HG03135 (cell line): ENCODE data around the gene PRDM16.

Experiments used
- ATAC-seq: cut with Tn5 transposase; IDR thresholded peaks from one replicate; pipeline ENCODE4 v1.9.1; 2021; ENCODE audit warnings: mild to moderate bottlenecking, moderate library complexity; ENCODE audit not compliant: unreplicated experiment

PRDM16 gene

DNA sequence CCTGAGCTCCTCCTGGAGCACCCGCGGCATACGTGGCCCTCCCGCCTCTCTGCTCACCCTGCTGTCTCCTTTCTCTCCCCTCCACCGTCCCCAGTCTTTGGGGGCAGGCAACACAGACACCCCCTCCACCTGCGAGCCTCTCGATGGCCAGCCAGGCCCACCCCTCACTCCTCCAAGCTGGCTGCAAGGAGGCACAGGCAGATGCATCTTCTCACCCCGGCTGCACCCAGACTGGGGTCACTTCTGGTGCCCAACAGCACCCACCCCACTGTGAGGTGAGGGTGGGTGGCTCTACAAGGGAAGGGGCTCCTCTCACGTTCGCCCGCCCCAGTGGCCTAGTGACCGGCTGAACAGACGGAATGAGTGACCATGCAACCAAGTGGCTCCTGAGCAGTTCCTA lies 277.5 kb downstream of the PRDM16 start:
- no peak for ATAC-seq

DNA sequence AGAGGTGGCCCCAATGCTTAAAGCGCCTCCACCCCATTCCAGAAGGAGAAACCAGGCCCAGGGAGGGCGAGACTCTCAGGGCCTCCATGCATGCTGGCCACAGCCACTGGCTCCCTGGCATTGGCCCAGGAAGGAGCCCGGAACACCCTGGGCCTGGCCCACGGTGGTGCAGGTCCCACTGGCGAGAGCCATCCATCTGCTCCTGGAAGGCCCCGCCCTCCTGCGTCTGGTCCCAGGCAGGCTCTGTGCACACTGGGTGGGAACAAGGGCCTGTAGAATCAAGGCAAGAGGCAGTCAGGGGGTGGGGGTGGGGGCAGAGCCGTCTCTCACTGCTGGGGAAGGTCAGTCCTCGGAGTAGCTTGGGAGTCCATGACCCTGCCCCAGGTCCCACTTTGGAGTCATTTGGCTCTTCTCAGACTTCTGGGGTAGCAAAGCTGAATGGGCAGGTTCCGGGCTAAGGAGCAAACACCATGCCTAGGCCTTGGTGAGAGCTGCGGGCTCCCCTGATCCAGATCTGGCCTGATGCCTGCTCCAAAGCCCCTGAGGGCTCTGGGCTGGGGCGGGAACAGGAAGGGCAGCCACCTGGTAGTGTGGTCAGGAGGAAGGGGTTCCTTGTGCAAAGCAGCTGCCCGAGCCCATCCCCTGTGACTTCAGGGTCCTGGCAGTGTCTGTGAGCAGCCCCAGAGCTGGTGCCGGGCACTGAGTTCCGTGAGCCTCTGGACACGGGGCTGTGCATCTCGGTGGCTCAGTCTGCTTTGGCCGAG lies 278.4 kb downstream of the PRDM16 start:
- no peak for ATAC-seq

DNA sequence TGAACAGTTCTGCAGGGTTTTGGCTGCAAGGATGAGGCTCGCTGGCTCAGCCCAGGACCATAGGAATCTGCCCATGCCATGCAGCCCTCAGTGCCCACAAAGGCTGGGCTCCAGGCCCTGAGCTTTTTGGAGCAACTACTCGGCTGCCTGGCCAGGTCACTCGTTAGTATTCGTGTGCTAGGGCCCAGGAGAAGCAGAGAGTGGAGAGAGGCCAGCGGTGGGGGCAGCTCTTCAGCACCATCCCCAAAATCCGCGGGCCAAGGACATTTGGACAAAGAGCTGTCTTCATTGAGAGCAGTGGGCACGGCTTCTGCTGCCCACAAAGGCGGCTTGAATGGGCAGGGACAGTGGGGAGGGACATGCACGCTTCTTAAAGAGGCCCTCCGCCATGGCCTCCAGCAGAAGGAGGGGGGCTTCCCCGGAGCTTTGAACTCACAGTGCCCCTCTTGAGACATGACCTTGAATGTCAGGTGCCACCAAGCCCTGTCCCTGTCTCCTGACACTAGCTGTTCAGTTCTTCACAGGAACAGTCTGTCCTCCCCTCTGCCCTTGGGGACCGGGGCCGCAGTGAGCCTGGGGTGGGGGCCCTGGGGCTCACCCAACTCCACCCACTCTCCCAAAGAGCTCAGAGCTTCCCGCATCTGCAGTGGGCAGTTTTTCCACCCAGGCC lies 279.3 kb downstream of the PRDM16 start:
- ATAC-seq, result no peak

DNA sequence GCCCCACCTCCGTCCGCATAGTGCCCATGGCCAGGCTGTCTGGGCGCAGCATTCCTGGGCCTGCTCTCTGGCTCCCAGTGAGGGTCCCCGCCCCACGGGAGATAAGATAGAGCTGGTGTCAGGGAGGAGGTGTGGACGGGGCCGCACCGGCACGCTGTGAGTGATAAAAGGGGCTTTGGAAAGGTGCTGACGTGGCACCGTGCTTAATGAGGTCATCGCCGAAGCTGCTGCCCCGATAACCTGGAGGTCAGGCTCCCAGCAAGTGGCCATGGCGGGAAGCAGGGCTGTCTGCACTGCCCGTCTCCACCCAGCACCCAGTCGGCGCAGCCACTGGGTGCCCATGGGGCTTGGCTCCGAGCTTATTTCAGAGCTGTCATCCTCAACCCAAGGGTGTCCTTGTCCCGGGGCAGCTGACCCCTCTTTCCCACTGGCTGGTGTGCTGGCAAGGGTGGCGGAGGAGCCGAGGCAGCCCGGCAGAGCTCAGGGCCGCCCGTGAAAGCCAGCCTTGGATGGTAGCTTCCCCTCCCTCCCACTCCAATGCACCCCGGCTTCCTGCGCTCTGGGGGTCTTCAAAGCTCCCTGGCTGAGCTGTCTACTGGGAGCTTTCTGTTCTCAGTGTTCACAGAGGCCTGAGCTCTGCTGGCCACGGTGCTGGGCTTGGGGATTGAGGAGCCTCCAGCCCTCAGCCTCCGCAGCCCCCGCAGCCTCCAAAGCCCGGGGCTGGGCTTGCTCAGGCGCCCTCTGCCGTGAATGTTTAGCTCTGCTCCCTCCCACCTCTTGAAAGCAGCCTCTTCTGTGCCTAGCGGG lies 280.4 kb downstream of the PRDM16 start:
- ATAC-seq, result no peak

DNA sequence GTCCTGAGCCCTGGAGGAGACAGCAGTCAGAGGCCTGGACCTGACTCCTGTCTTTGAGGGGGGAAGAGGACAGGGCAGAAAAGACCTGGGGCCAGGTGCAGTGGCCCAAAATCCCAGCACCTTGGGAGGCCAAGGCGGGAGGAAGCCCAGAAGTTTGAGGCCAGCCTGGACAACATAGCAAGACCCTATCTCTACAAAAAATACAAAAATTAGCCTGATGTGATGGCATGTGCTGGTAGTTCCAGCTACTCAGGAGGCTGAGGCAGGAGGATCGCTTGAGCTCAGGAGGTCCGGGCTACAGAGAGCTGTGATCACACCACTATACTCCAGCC lies 280.9 kb downstream of the PRDM16 start:
- ATAC-seq, result no peak

DNA sequence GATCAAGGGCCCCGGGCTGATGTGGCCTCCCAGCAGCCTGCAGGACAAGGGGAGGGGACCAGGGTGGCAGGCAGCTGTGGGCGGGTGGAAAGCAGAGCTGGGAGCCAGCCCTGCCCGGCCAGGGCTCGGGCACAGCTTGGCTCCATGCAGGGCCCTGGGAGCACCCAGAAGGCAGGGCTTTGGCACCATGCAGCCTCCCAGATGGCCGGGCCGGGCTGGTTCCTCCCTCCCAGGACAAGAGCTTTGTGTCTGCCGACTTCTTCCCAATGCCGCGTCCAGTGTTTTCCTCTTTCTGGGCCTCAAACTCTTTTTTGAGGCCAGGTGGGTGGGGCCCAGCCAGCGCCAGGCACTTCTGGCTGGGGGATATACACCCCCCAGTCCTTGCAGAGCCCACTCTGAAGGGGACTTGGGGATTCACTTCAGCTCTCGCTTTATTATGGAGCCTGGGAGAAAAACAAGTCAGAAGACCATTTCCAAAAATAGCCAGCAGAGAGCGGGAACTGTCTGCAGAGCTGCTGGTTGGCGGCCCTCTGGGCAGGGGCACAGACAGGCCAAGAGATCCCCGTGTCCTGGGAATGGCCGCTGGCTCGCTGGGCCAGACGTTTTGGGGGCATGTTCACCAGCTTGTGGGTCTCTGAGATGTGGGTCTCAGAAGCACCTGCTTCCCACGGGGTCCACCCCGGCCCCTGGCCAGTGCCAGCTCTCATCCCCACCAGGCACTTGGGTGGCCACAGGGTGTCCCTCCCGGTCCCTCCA lies 281.7 kb downstream of the PRDM16 start:
- no peak for ATAC-seq

DNA sequence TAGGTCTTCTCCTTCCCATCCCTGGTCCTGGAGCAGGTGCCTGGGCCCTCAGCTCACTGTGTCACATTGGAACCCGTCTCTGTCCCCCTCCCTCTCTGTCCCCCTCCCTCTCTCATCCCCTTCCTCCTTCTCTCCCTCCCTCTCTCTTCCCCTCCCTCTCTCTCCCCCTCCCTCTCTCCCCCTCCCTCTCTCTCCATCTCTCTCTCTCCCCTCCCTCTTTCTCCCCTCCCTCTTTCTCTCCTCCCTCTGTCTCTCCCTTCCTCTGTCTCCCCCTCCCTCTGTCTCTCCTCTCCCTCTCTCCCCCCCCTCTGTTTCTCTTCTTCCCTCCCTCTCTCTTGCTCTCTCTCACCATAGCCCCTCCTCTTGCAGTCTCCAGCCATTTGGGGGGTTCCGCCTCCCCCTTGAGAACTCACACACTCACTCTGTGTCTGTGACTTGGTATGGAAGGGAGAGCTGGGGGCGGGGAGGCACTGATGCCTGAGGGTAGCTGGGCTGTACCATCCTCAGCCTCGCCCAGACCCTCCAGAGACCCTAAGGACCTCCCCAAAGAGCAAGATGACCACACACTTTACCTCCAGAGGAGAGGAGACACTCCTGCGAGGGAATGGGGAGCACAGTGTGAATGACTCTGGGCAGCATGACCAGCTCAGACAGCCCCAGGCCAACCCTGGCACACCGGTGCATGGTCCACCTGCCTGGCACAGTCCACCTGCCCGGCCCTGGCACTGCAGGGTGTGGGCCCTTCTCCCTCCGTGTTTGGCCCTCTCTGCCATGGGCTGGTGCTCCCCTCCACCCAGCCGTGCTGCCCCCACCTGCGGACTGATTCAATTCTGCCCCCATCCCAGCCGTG lies 282.7 kb downstream of the PRDM16 start:
- no peak for ATAC-seq

DNA sequence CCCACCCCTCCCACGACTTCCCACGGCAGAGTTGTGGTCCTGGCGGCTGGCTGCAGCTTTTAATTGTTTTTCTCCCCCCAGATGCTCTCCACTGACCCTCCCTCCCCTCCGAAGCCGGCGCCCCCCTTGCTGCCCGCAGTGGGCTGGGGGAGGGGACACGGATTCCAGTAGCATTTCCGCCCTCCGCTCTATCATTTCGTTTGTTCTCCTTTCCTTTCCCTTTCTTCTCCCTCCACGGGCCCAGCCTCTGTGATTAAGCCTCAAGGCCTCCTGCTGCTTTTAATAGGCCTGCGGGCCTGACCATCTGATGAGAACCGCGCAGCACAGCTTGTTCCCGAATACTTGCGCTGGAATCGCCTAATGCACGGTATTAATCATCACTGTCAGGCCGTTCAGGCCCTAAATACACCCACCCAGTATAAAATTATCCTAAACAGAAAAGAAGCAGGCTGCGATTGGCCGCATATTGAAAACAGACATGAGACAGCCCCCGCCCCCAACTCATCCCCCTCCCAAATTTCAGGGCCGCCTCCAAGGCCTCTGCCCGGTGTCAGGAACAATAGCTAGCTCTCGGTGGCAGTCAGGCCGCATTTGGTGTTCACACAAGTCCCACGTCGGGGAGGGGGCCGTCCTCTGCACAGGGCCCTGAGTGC lies 283.4 kb downstream of the PRDM16 start:
- no peak for ATAC-seq

DNA sequence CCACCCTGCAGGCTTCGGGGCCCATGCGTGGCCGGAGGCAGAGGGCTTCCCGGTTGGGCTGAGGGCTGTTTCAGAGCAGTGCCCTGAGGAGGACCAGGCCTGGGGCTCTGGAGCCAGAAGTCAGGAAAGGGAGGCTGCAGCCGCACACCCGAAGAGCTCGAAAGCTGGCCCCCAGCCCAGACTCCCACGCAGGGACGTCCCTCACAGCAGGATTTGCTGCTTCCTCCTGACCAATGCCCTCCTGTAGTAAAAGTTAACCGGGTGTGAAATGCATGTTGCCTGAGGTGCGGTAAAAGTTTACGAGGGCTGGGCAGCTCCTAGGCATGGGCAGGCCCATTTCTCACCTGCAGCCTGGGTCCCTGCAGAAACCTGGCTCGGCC lies 283.9 kb downstream of the PRDM16 start:
- ATAC-seq, result no peak

DNA sequence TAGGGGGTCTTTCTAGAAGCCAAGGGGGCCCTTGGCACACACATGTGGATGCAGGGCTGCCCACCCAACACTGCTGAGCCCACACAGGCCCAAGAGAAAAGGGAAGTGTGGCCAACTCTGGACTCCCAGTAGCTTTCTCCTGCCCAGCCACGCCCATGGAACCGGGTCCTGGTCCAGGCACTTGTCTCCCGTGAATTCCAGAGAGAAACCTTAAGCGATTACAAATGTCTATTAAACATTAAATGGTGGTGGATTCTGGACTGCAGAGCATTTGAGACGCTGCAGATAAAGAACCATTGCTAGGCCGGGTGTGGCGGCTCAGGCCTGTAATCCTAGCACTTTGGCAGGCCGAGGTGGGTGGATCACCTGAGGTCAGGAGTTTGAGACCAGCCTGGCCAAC lies 284.9 kb downstream of the PRDM16 start:
- ATAC-seq, result no peak

DNA sequence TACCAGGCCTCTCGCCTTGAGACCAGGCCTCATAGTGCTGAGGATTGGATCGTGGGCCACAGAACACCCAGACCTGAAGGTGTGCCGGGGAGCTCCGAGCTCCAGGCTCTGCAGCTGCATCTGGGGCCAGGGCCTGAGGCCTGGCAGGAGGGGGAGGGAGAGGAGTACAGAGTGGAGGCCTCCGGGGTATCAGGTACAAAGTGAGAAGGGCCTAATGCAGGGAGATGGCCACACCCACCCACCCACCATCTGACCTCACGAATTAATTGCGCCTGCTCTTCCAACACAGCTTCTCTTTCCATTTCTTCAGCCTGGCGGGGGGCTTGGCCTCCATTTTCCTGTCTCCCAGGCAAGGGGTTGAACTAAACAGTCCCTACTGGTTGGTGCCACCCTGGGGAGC lies 286.1 kb downstream of the PRDM16 start:
- ATAC-seq, result no peak

DNA sequence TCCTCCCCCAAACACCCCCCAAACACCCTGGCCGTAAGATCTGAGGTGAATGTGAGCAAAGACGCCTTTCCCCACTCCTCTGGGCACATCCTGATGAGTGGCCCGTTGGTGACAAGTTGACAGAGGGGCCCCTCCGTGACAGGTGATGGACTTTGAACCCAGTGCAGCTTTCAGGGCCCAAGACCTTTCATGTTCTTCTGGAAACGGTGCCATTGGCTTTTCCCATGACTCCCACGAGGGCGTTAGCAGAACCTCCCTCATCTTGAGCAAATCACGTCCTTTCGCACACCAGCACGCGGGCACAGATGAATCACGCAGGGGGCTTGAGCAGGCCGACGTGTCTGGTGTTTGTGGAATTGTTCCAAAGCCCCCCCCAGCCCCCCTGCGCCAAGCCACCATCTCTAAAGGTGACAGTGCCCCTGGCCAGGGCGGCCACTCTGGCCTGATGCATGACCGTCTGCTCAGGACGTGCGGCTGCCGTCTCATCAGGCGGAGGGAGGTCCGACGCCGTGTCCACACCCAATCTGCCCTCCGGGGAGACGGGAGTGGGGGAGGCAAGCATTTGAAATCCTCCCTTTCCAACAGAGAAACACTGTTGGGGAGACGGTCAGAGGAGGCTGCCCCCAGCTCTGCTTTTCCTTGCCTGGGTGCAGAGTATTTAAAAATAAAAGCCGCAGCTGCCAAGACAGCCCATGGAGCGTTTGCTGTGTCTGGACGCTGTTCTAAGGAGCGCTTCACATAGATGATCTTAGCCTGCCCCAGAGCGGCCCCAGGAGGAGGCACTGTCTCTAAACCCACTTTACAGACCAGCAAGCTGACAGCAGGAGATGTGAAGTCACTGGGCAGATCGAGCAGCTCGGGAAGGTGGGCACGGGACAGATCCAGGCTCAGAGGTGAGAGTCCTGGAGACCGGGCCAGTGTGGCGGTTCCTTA lies 287.2 kb downstream of the PRDM16 start:
- no peak for ATAC-seq

DNA sequence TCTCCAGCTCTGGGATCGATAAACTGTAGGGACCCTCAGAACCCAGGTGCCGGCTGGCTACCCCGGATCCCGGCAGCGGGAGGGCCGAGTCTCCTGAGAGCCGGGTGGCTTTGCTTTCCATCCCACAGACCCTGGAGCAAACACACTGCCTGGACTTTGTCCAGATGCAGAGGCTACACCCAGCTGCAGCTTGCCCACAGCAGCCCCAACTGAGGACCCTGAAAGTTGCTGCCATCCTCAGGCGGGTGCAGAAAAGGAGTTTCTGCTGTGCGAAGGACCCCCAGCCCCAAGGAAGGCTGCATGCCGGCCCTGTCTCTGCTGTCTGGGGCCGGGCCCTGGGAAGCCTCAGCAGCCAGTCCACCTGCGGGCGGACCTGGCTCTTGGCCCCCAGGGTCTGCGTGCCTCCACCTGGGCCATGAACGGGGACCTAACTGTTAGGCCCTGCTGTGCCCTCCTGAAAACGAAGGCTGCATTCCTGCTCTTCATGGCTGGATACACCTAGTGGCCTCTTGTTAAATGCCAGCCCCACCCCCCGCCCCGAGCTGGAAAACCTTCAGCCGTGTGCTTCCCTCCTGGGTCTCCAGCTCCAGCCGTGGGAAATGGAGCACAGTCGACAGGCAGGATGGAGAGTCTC lies 287.9 kb downstream of the PRDM16 start:
- ATAC-seq, result no peak

DNA sequence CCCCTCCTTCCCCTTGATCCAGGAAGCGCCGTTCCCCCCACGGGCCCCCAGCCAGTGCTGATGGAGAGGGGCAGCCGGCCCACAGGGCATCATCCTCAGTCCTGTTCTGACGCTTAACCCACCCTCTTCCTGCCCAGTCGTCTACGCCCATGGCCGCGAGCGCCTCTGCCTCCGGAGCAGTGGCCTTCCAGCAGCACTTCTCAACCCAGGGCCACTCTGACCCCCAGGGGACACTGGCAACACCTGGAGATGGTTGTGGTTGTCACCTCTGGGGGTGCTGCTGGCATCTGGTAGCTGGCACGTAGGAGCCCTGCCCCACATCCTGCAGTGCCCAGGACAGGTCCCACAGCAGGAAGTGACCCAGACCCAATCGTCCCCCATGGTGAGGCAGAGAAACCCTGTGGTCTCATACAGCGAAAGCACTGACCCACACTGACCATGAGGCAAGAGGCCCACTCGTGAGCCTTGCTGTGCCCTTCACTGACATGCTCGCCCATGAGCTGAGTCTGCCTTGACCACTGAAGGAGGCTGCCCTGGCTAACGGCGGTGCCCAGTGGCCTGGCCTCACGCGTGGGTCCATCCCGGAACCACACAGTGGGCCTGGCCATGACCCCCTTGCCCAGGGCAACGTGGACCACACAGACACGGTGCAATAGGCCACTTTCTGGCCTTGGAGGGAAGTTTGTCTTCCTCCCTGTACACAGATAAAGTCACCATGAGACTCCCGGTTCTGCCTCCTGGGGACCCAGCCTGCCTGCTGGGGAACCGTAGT lies 288.7 kb downstream of the PRDM16 start:
- no peak for ATAC-seq

DNA sequence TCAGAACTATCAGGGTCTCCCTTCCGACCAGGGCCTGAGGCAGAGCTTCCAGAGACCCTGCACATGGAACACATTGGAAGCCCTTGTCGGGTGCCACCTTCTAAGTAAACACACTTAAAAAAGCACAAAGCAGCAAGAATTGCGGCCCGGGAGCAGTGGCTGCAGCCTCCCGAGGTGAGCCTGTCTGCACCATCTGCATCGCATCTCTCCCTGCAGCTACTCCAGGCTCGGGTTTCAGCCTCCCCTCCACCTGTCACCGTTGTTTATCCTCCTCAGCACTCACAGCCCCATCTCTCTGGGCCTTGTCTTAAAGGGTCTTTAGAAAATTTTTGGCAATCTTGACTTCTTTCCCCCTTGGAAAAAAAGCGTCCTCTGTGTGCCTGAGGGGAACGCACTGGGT lies 290.3 kb downstream of the PRDM16 start:
- ATAC-seq, result no peak

DNA sequence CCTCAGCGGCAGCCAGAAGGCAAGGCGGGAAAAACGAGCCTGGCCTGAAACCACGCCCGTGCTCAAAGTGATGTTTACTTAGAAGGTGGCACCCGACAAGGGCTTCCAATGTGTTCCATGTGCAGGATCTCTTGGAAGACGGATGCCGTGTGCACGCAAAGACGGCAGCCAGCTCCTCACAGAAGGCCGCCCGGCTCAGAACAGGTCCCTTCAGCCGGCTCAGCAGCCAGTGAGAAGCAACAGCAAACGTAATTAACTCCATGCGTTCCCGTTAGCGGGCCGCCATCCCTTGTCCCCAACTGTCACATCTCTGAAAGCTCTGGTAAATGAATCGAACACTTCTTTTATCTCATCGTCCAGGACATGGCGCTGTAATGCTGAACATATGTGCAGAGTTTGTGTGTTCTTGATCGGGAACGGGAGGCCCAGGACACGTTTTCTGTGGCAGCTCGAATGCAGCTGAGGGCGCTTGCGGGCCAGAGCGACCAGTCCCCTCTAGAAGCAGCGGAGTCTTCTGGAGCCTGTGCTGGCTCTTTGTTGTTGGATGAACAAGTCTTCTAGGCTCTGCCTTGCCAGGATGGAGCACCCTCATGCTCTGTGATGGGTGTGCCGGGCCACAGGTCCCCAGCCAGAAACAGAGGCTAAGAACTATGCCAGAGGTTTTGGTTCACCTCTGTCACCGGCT lies 290.9 kb downstream of the PRDM16 start:
- no peak for ATAC-seq

DNA sequence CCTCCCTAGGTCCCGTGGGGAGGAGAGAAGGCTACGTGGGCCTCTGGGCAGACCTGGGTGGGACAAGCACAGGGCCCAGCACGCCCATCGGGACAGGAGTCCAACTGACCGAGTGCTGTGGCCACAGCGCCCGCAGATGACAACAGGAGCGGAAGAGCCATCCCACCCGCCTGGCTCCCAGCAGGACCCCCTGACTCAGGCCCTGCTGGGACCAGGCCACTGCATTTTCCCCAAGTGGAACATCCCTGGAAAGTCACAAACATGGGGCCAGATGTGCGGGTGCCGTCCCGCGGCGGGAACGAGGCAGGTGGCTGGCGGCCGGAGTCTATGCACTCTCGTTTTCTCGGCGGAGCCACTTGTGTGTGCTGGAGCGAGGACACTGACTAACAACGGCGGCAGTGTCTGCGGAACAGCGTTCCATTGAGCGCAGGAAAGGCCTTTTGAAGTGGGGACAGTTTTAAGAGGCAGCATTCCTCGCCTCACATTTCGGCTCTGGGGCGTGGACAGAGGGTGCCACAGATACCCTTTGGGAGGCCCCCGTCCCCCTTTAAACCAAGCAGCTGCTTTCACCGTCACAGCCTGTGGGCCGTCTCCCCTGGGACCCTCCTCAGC lies 291.7 kb downstream of the PRDM16 start:
- no peak for ATAC-seq
